Heart right ventricle (tissue), 16 donors: ENCODE data around the gene NPTX2. TPM values are rescaled to one million over a fixed set of nuclear protein-coding genes. Genes with fewer than 3 reads are reported as not detected.

Source experiments
- ATAC-seq, 8 donors: fragments of 200-7000 bp; cut with Tn5 transposase; one replicate each; pipeline ENCODE4 v1.9.1; 2020; ENCODE audit warnings: mild to moderate bottlenecking in 8 of 8, moderate library complexity in 8 of 8, moderate number of reproducible peaks in 1 of 8
- DNase-seq, 2 donors: peaks; one replicate each; pipeline ENCODE4 v3.0.0-alpha.2; 2020
- H3K27ac ChIP-seq, 10 donors: fragments of 200-600 bp; sonication (generic) in 2 of 10; one replicate each; pipeline versions ENCODE4 v1.5.0 to v1.8.0; 2020 to 2022; ENCODE audit warnings: mild to moderate bottlenecking in 3 of 10
- H3K27me3 ChIP-seq, 7 donors: fragments of 200-600 bp; one replicate each; pipeline ENCODE4 v1.8.0; 2021 to 2022; ENCODE audit warnings: mild to moderate bottlenecking in 2 of 7
- H3K36me3 ChIP-seq, 9 donors: fragments of 200-600 bp; sonication (generic) in 1 of 9; one replicate each; pipeline versions ENCODE4 v1.5.0 to v1.8.0; 2020 to 2022; ENCODE audit warnings: mild to moderate bottlenecking in 2 of 9
- H3K4me1 ChIP-seq, 9 donors: fragments of 200-600 bp; sonication (generic) in 1 of 9; one replicate each; pipeline versions ENCODE4 v1.5.0 to v1.8.0; 2020 to 2022; ENCODE audit warnings: mild to moderate bottlenecking in 4 of 9
- H3K4me3 ChIP-seq, 10 donors: fragments of 200-600 bp; sonication (generic) in 2 of 10; one replicate each; pipeline versions ENCODE4 v1.5.0 to v1.8.0; 2020 to 2022; ENCODE audit warnings: mild to moderate bottlenecking in 7 of 10, moderate library complexity in 2 of 10
- H3K9me3 ChIP-seq, 11 donors: fragments of 200-600 bp in 10 of 11; sonication (generic) in 2 of 11; one replicate each; pipeline versions ENCODE4 v1.5.0 to v1.8.0; 2013 to 2022; ENCODE audit warnings: mild to moderate bottlenecking in 2 of 11, control low read depth in 1 of 11, moderate library complexity in 1 of 11
- CTCF ChIP-seq, 9 donors: fragments of 200-600 bp; sonication (generic) in 2 of 9; IDR thresholded peaks; one replicate each; pipeline versions ENCODE4 v1.5.0 to v1.8.0; 2021 to 2022; ENCODE audit warnings: antibody characterized with exemption in 9 of 9, mild to moderate bottlenecking in 5 of 9, moderate library complexity in 1 of 9
- WGBS, 2 donors: extraction: QIAGEN DNeasy Blood & Tissue Kit; methylation state at CpG; one replicate each; pipeline ENCODE4 v1.1.7; 2013; ENCODE audit warnings: inconsistent platforms in 1 of 2; 5-methylcytosine and 5-hydroxymethylcytosine counted together
- intact Hi-C, 10 donors: fragments of 100-400 bp; cut with DNase I; formaldehyde crosslinking; loops; one replicate each; pipeline versions ENCODE4 v1.11.1 to v1.14.2; 2022
- polyA plus RNA-seq, 2 donors: library from polyadenylated mRNA; stranded (reverse); fragments of 200-250 nt; gene quantifications; one replicate each; pipeline ENCODE4 v1.2.3, GENCODE V29; 2013
- total RNA-seq, 10 donors: library from RNA; stranded (reverse); fragmentation: NEBNext Ultra II Directional in 3 of 10; extraction: Animal tissue kit (Norgen Biotek cat#: 25700) in 3 of 10; gene quantifications; one replicate each; pipeline versions ENCODE4 v1.2.1 to v1.2.4, GENCODE V29; 2021 to 2023
- donor health status: Arrhythmogenic right ventricular cardiomyopathy.
- donor health status: ischemic (EF 13 %, LVEDD 7.1; RV severe dilation, severe dysfunction).
- donor health status: healthy with polysubstance abuse.
- donor health status: DM: no; HTN: yes; CAD: no.
- donor health status: DM: no; HTN: no; CAD: no.
- donor health status: ischemic (EF 25% LVEDD 6.9; RV normal size, moderate dysfunction).
- donor health status: ischemic (EF 25% LVEDD 5.7; RV mildly dilated, moderate dysfunction).
- donor health status: healthy.
- donor health status: DM: yes; HTN: yes; CAD: no.
- donor health status: Ischemic cardiomyopathy.
- donor health status: ischemic (EF 35%, LVEDD 5.7; RV mildly dilated, moderate dysfunction).
- donor health status: nonischemic (EF 11% LVEDD 7.7; RV severe dilation, severe dysfunction).
- donor health status: DM: yes; HTN: yes; CAD: no.
- donor health status: PGD.
- donor health status: ischemic (EF 29% LVEDD 5.4; RV normal size, mild dysfunction).
- donor health status: nonischemic (EF 23%, LVEDD 6.1; RV moderate dilation, normal function).

NPTX2 gene
- total and polyA plus RNA-seq, 12 donors: 0.44 to 11.1 (median 1.7) TPM

DNA sequence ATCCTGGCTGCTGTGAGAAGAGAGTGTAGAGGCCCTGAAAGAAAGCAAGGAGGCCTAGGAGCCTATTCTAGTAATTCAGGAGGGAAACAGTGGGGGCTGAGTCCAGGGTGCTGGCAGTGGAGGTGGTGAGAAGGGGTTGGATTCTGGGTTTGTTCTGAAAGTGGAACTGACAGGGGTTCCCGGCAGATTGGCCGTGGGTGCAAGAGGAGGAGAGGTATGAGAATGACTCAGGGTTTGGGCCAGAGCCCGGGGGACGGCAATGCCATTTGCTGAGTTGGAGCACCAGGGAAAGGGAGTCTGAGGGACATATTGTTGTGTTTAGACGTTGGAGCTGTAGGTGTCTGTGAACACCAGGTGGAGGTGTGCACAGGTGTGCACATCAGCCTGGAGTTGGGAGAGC lies 38.5 kb downstream of the NPTX2 start:
- Histone ChIP-seq H3K27me3 (peaks cover 0 to 7% (median 0%) of the 10 kb centered on the region in 7 donors), H3K27ac (no peak overlapping the region), H3K4me1 (no peaks in the 10 kb centered on the region), H3K9me3 (peaks cover 0 to 18% (median 0%) of the 10 kb centered on the region in 11 donors), H3K36me3 (no peaks in the 10 kb centered on the region), H3K4me3 (no peak overlapping the region)
- DNase-seq: no peak
- 83 to 85% methylated on average over 5 of the region's 5 CpGs for WGBS, 2 donors
- TF ChIP-seq CTCF (IDR thresholded peaks at IDR 0.05): no peak
- intact Hi-C loops: no loop called here
- no peak for ATAC-seq

DNA sequence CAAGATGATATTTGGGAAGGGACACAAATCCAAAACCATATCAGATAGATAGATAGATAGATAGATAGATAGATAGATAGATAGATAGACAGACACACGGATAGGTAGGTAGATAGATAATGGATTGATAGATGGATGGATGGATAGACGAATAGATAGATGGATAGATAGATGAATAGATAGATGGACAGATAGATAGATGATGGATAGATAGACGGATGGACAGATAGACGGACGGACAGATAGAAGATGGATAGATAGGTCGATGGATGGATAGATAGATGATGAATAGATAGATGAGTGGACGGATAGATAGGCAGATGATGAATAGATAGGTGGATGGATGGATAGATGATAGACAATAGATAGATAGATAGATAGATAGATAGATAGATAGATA lies 39.8 kb downstream of the NPTX2 start:
- intact Hi-C loops: no loop called here
- peaks cover 0 to 7% (median 0%) of the 10 kb centered on the region in 7 donors for H3K27me3 ChIP-seq
- no peak overlapping the region for H3K4me3 ChIP-seq
- no peak for TF ChIP-seq CTCF (IDR thresholded peaks at IDR 0.05)
- H3K36me3 ChIP-seq: no peaks in the 10 kb centered on the region
- H3K27ac ChIP-seq: no peak overlapping the region
- DNase-seq (no peak), ATAC-seq (no peak)
- 86 to 90% methylated on average over 7 of the region's 7 CpGs for WGBS, 2 donors
- H3K4me1 ChIP-seq: no peaks in the 10 kb centered on the region
- peaks cover 0 to 18% (median 0%) of the 10 kb centered on the region in 11 donors for H3K9me3 ChIP-seq

GRCh38 chr7:98657736-98658135 lies 40.7 kb downstream of the NPTX2 start:
- peaks cover 0 to 7% (median 0%) of the 10 kb centered on the region in 7 donors for H3K27me3 ChIP-seq
- WGBS, 2 donors: 69 to 70% methylated on average over 17 of the region's 17 CpGs
- H3K4me1 ChIP-seq: no peaks in the 10 kb centered on the region
- ATAC-seq (no peak), DNase-seq (no peak)
- intact Hi-C loops: no loop called here
- no peaks in the 10 kb centered on the region for H3K36me3 ChIP-seq
- no peak overlapping the region for H3K4me3 ChIP-seq
- TF ChIP-seq CTCF (IDR thresholded peaks at IDR 0.05): no peak
- no peak overlapping the region for H3K27ac ChIP-seq
- peaks cover 0 to 18% (median 0%) of the 10 kb centered on the region in 11 donors for H3K9me3 ChIP-seq

- H3K9me3 ChIP-seq: peaks cover 0 to 23% (median 0%) of the 10 kb centered on the region in 11 donors
- H3K27ac ChIP-seq: no peak overlapping the region
- no peak for ATAC-seq
- H3K27me3 ChIP-seq: peaks cover 0 to 8% (median 0%) of the 10 kb centered on the region in 7 donors
- H3K36me3 ChIP-seq: no peaks in the 10 kb centered on the region
- 54 to 69% methylated on average over 3 of the region's 3 CpGs for WGBS, 2 donors
- DNase-seq: no peak
- no peak overlapping the region for H3K4me3 ChIP-seq
- TF ChIP-seq CTCF (IDR thresholded peaks at IDR 0.05): no peak
- H3K4me1 ChIP-seq: no peaks in the 10 kb centered on the region
- intact Hi-C loops: no loop called here
These were observed 42.7 kb downstream of the NPTX2 start for GRCh38 chr7:98659756-98660155.
